Sigmoid colon (tissue), 7 donors: Measurements from ENCODE around the gene AADACL4. TPM values are rescaled to one million over a fixed set of nuclear protein-coding genes. Genes with fewer than 3 reads are reported as not detected.

ENCODE experiments used
- DNase-seq: peaks from one replicate; pipeline ENCODE4 v3.0.0-alpha.2; 2019
- H3K27ac ChIP-seq, 4 donors: fragments of 200-600 bp; sonication (generic); one replicate each; pipeline ENCODE4 v1.5.1; 2016 to 2019; ENCODE audit warnings: mild to moderate bottlenecking in 1 of 4
- H3K27me3 ChIP-seq, 3 donors: fragments of 200-600 bp; sonication (generic); one replicate each; pipeline ENCODE4 v1.5.1; 2019; ENCODE audit warnings: mild to moderate bottlenecking in 1 of 3
- H3K36me3 ChIP-seq, 4 donors: fragments of 200-600 bp; sonication (generic); one replicate each; pipeline ENCODE4 v1.5.1; 2016 to 2019
- H3K4me1 ChIP-seq, 4 donors: fragments of 200-600 bp; sonication (generic); one replicate each; pipeline ENCODE4 v1.5.1; 2017 to 2019
- H3K4me3 ChIP-seq, 4 donors: fragments of 200-600 bp; sonication (generic); one replicate each; pipeline ENCODE4 v1.5.1; 2017 to 2019; ENCODE audit warnings: mild to moderate bottlenecking in 2 of 4, moderate library complexity in 1 of 4
- H3K9me3 ChIP-seq, 4 donors: fragments of 200-600 bp in 3 of 4; sonication (generic) in 3 of 4; one replicate each; pipeline versions ENCODE4 v1.5.1 to v1.6.1; 2013 to 2019
- EP300 ChIP-seq, 4 donors: sonication (generic); formaldehyde crosslinking; IDR thresholded peaks; one replicate each; pipeline ENCODE4 v1.6.1; 2017; ENCODE audit warnings: antibody characterized with exemption in 4 of 4
- POLR2A ChIP-seq, 2 donors: fragments of 450-650 bp; IDR thresholded peaks; one replicate each; pipeline ENCODE4 v1.6.1; 2016; ENCODE audit warnings: antibody characterized with exemption in 2 of 2, mild to moderate bottlenecking in 2 of 2, moderate library complexity in 2 of 2
- POLR2AphosphoS5 ChIP-seq, 4 donors: sonication (generic); formaldehyde crosslinking; IDR thresholded peaks; one replicate each; pipeline ENCODE4 v1.6.1; 2017; ENCODE audit warnings: antibody characterized with exemption in 4 of 4
- WGBS, 2 donors: extraction: QIAGEN DNeasy Blood & Tissue Kit; methylation state at CpG; one replicate each; pipeline ENCODE4 v1.1.7; 2013; 5-methylcytosine and 5-hydroxymethylcytosine counted together
- intact Hi-C: fragments of 100-400 bp; cut with DNase I; formaldehyde crosslinking; loops from one replicate; pipeline ENCODE4 v1.15.1; 2023
- polyA plus RNA-seq, 3 donors: library from polyadenylated mRNA; stranded (reverse); fragments of 200-250 nt; gene quantifications; one replicate each; pipeline ENCODE4 v1.2.3, GENCODE V29; 2013
- total RNA-seq, 4 donors: library from RNA; depleted of rRNA; stranded (reverse); fragments of >200 nt; gene quantifications; one replicate each; pipeline ENCODE4 v1.1.0, GENCODE V29; 2016
- TF ChIP-seq, protein P1 (sequence below), 4 experiments: fragments of 450-650 bp in 3 of 4; fragments of 200-600 bp in 1 of 4; IDR thresholded peaks; one replicate each; pipeline ENCODE4 v1.5.1; 2016 to 2019; ENCODE audit warnings: antibody characterized with exemption in 4 of 4, mild to moderate bottlenecking in 3 of 4, moderate library complexity in 2 of 4
- donor health status: healthy with polysubstance abuse.
- donor health status: Bipolar disorder and iron deficiency.
- donor health status: healthy.

Gene AADACL4
- total and polyA plus RNA-seq, 7 donors: 0.04 TPM; not detected in 6

DNA sequence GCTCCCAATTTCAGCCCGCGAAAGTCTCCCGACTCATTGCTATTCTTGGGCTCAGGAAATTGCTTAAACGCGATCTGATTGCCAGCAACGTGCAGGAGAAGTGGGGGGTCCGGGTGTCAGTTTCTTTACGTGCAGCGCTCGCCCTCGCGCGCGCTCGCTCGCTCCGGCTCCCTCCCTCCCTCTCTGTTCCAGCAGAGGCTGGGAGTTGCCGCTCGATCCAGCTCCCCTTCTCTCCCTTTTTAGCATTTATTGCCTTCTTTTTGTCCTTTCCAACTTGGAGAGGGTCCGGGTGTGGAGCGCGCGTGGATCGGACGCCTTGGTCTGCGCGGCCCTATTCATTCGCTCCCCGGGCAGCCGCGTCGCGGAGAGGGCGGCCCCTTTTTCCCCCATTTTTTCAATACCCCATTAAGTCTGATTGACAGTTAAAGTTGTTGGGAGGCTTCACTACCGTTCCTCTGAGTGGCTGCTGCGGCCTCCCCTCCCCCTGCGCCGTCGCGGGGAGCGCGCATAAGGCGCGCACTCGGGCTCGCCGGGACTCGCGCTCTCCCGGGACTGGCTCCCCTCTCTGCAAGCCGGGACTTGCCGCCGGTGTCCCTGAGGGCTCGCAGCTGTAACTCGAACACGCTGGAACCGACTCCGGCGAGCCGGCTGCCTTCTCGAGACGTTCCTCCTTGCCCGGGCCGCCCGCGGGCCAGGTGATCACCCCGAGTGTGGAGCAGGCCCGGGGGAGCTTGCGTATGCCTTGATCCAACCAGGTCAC, 25.8 kb upstream of the AADACL4 start, which contains the start of gene DHRS3:
Gene DHRS3, minus strand, starts transcription at position 310 of the 760 bp plus-strand sequence. CDS start 862 bp downstream, outside the sequence.
- Histone ChIP-seq H3K27me3 (no peaks in the 10 kb centered on the region), H3K4me1 (peaks cover 0 to 82% (median 70%) of the 10 kb centered on the region in 4 donors), H3K9me3 (no peaks in the 10 kb centered on the region), H3K27ac (peak within 1 kb of the TSS; percentile 90 to 99 (median 96)), H3K4me3 (peak within 1 kb of the TSS; percentile 70 to 92 (median 78)), H3K36me3 (peaks cover 0 to under 1% (median 0%) of the 10 kb centered on the region in 4 donors)
- intact Hi-C loops: loop anchor here (1.0 to 5.0 kb wide), 7 partner anchors 23 to 307 kb away; no protein-coding TSS in a partner anchor
- DNase-seq: peak; percentile 92
- TF ChIP-seq POLR2A (IDR thresholded peaks at IDR 0.05) (peak; percentile 83 to 87), EP300 (IDR thresholded peaks at IDR 0.05) (peak in 2 of 4 donors; percentile 16 to 50), POLR2AphosphoS5 (IDR thresholded peaks at IDR 0.05) (peak; percentile 73 to 97 (median 92))
- TF ChIP-seq, protein P1, sequence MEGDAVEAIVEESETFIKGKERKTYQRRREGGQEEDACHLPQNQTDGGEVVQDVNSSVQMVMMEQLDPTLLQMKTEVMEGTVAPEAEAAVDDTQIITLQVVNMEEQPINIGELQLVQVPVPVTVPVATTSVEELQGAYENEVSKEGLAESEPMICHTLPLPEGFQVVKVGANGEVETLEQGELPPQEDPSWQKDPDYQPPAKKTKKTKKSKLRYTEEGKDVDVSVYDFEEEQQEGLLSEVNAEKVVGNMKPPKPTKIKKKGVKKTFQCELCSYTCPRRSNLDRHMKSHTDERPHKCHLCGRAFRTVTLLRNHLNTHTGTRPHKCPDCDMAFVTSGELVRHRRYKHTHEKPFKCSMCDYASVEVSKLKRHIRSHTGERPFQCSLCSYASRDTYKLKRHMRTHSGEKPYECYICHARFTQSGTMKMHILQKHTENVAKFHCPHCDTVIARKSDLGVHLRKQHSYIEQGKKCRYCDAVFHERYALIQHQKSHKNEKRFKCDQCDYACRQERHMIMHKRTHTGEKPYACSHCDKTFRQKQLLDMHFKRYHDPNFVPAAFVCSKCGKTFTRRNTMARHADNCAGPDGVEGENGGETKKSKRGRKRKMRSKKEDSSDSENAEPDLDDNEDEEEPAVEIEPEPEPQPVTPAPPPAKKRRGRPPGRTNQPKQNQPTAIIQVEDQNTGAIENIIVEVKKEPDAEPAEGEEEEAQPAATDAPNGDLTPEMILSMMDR (IDR thresholded peaks at IDR 0.05): no peak
- 0 to 1% methylated on average over 69 of the region's 69 CpGs for WGBS, 2 donors

DNA sequence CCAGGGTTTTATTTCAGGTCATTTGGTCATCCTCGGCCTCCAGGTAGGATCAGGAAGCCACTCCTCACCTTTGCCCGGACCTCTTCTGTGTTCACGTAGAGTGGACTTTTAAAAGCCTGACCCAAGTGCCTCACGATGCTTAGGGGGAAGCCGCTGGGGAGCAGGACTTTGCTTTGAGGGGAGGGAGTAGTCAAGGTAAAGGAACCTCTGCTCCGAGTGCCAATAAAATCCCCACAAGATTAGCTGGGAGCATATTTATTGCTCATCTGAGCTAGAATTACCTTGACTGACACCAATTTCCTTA, 25.3 kb upstream of the AADACL4 start:
- H3K27me3 ChIP-seq: no peaks in the 10 kb centered on the region
- intact Hi-C loops: loop anchor here (1.0 to 5.0 kb wide), 7 partner anchors 23 to 308 kb away; no protein-coding TSS in a partner anchor
- peak overlapping the region; percentile 70 to 92 (median 78) for H3K4me3 ChIP-seq
- peak overlapping the region; percentile 90 to 99 (median 96) for H3K27ac ChIP-seq
- H3K4me1 ChIP-seq: peaks cover 0 to 81% (median 72%) of the 10 kb centered on the region in 4 donors
- no peaks in the 10 kb centered on the region for H3K9me3 ChIP-seq
- no peaks in the 10 kb centered on the region for H3K36me3 ChIP-seq
- WGBS, 2 donors: 1 to 7% methylated on average over 6 of the region's 6 CpGs
- TF ChIP-seq EP300 (IDR thresholded peaks at IDR 0.05): no peak
- TF ChIP-seq, protein P1 (IDR thresholded peaks at IDR 0.05): no peak
- TF ChIP-seq POLR2AphosphoS5 (IDR thresholded peaks at IDR 0.05): no peak
- TF ChIP-seq POLR2A (IDR thresholded peaks at IDR 0.05): no peak
- no peak for DNase-seq

DNA sequence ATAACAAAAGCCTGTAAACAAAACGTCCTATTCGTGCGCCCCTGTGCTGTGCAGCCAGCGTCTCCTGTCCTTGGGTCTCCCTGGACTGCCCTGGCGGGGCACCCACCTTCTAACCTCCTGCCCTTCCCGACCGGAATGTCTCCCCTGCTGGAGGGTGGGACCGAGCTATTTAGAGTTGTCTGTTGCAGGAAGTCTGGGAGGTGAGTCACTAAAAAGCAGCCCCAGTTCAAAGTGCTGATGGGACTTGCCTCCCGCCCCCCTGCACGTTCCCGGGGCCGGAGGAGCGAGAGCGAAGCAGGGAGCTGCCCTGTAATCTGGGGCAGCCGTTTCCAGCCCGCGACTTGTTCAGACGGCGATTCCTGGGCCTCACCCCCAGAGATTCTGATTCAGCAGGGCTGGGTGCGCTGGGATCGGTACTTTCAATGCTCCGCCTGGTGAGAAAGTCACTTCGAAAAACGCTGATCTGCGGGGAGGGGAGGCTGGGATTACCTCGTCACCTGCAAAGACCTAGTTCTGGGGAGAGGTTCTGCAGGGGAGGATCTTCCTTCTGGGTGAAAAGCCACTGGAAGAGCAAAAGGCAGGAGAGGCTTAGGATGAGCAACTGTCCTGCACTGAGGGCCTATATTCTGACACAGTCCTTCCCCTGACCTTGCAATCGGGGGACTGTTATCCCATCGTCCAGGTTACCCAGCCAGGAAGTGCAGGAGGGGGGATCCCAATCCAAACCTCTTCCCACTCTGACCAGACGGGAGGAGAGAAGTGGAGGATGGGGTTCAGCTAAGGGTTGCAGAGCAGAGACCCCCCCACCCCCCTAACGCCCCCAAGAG, 24.7 kb upstream of the AADACL4 start:
- Histone ChIP-seq H3K27ac (peak overlapping the region; percentile 90 to 99 (median 96)), H3K36me3 (no peaks in the 10 kb centered on the region), H3K4me1 (peaks cover 0 to 76% (median 68%) of the 10 kb centered on the region in 4 donors), H3K4me3 (peak overlapping the region; percentile 70 to 92 (median 78)), H3K9me3 (no peaks in the 10 kb centered on the region), H3K27me3 (no peaks in the 10 kb centered on the region)
- TF ChIP-seq POLR2AphosphoS5 (IDR thresholded peaks at IDR 0.05) (peak; percentile 55 to 78 (median 72)), EP300 (IDR thresholded peaks at IDR 0.05) (peak in 1 of 4 donors; percentile 19), POLR2A (IDR thresholded peaks at IDR 0.05) (peak in 1 of 2 donors; percentile 31)
- TF ChIP-seq, protein P1 (IDR thresholded peaks at IDR 0.05): no peak
- 2 to 6% methylated on average over 30 of the region's 30 CpGs for WGBS, 2 donors
- intact Hi-C loops: loop anchor here (1.0 to 5.0 kb wide), 8 partner anchors 24 to 308 kb away; no protein-coding TSS in a partner anchor
- DNase-seq: peak; percentile 91

- Histone ChIP-seq H3K27me3 (no peaks in the 10 kb centered on the region), H3K9me3 (no peaks in the 10 kb centered on the region), H3K27ac (peak overlapping the region; percentile 90 to 99 (median 96)), H3K36me3 (no peaks in the 10 kb centered on the region), H3K4me3 (peak overlapping the region; percentile 70 to 92 (median 78)), H3K4me1 (peaks cover 0 to 68% (median 60%) of the 10 kb centered on the region in 4 donors)
- intact Hi-C loops: loop anchor here (1.0 to 5.0 kb wide), 6 partner anchors 79 to 309 kb away; no protein-coding TSS in a partner anchor
- DNase-seq: peak; percentile 97
- 12 to 13% methylated on average over 23 of the region's 23 CpGs for WGBS, 2 donors
- peak in 1 of 4 donors; percentile 16 for TF ChIP-seq EP300 (IDR thresholded peaks at IDR 0.05)
- TF ChIP-seq, protein P1 (IDR thresholded peaks at IDR 0.05): peak; percentile 96 to 99 (median 98)
- peak in 1 of 2 donors; percentile 17 for TF ChIP-seq POLR2A (IDR thresholded peaks at IDR 0.05)
- TF ChIP-seq POLR2AphosphoS5 (IDR thresholded peaks at IDR 0.05): peak; percentile 40 to 78 (median 65)
These were observed 23.9 kb upstream of the AADACL4 start for GRCh38 chr1:12619792-12620487.
